Purkinje cell (primary cell): Measurements from ENCODE around the gene LDLR. TPM values are rescaled to one million over a fixed set of nuclear protein-coding genes. Genes with fewer than 3 reads are reported as not detected.

Experiments
- polyA plus RNA-seq: library from polyadenylated mRNA; unstranded; fragments of >200 nt; fragmentation: Nextera tagmentation; gene quantifications from 2 replicates; pipeline ENCODE4 v1.2.1, GENCODE V29; 2014

LDLR gene
- polyA plus RNA-seq: 0.13 and 4.0 TPM in 2 replicates

GRCh38 chr19:11089254-11090013, at the start of gene LDLR:
LDLR (plus strand) TSS chr19:11089463; CDS start chr19:11089549, 86 bp downstream.

GRCh38 chr19:11155373-11156120, 66.3 kb downstream of the LDLR start, which contains the start of gene SPC24:
SPC24 (minus strand) TSS chr19:11155782; CDS start chr19:11155776, 6 bp downstream.

Other genes starting within 250 kb of the LDLR start
- not detected in 2 replicates for gene C19orf38, start 241.0 kb upstream of the LDLR start, polyA plus RNA-seq
- gene CARM1, start 217.9 kb upstream of the LDLR start, polyA plus RNA-seq: 0.26 and 0.53 TPM in 2 replicates
- 3.1 and 6.1 TPM in 2 replicates for gene YIPF2, start 160.8 kb upstream of the LDLR start, polyA plus RNA-seq
- gene TIMM29, start 160.7 kb upstream of the LDLR start, polyA plus RNA-seq: 4.7 and 6.4 TPM in 2 replicates
- gene SMARCA4, start 128.4 kb upstream of the LDLR start, polyA plus RNA-seq: 43.2 and 62.3 TPM in 2 replicates
- gene SPC24, start 66.3 kb downstream of the LDLR start, polyA plus RNA-seq: 1.0 TPM in 1 of 2 replicates, not detected in the other
- 0.57 and 0.60 TPM in 2 replicates for gene KANK2, start 108.1 kb downstream of the LDLR start, polyA plus RNA-seq
- not detected in 2 replicates for gene ANGPTL8, start 150.2 kb downstream of the LDLR start, polyA plus RNA-seq
- 0.66 TPM in 1 of 2 replicates, not detected in the other for gene DOCK6, start 173.1 kb downstream of the LDLR start, polyA plus RNA-seq
- not detected in 2 replicates for gene TSPAN16, start 206.7 kb downstream of the LDLR start, polyA plus RNA-seq